ENCODE data around the gene PHC1.
A peak's percentile ranks its signal among the peaks of the same experiment; 100 is the strongest.

The PHC1 gene

DNA sequence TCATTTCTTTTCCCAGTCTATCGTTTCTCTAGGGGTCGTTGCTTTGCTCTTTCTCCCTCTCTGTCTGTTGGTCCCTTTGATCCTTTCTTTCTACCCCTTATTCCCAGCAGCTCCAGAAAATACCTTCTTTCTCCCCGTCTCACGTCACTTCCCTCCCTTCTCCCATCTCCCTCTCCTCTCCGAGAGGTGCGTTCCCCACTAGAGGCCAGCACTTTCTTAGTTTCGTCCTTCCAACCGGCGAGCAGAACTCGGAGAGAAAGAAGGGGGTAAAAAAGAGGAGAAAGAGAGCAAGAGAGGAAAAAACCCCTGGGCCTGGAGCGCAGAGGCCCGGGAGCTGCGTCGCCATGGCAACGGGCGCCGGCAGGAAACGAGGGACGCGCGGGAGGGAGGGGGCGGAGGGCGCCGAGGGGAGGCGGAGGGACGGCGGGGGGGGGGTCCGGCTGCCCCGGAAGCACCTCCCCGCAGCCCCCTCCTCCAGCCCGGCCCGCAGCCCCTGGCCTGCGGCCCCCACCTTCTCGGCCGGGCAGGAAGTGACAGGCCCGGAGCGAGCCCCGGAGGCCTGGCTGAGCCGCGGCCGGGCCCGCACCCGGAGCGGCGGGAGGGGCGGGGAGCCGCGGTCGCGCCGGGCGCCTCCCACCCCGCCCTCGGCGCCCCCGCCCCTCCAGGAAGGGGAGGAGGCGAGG, at the start of gene PHC1:
TSS of gene PHC1 (plus strand) at position 477 of the 683 bp plus-strand sequence. CDS start 3,169 bp downstream, outside the sequence.
- TF ChIP-seq POLR2A (IDR thresholded peaks at IDR 0.05; ENCODE audit: low read length): peak; percentile 12
- peak; percentile 75 to 79 for DNase-seq

- TF ChIP-seq POLR2A (IDR thresholded peaks at IDR 0.05; ENCODE audit: low read length) (no peak), GATA1 (IDR thresholded peaks at IDR 0.05; ENCODE audit: low read depth, low read length) (no peak)
- no peak for DNase-seq
Observed at GRCh38 chr12:8866429-8866828, 47.9 kb upstream of the PHC1 start.

DNA sequence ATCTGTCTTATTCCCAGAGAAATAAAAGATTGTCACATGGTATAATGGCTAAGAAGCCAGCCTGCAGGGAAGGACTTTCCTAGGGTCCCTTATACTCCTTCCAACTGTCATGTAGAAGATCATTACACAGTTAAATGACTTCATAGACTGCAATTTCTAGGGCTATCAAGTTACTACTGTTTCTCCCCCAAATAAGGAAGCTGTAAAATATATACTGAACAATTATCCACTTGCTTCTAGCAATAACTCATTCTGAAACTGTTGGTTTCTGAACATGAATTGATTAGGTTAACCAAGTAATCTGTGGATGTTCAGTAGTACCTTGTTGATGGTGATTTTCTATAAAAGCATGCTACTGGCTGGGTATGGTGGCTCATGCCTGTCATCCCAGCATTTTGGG, 47.3 kb upstream of the PHC1 start:
- no peak for TF ChIP-seq POLR2A (IDR thresholded peaks at IDR 0.05; ENCODE audit: low read length)
- TF ChIP-seq GATA1 (IDR thresholded peaks at IDR 0.05; ENCODE audit: low read depth, low read length): no peak
- DNase-seq: no peak

- TF ChIP-seq POLR2A (IDR thresholded peaks at IDR 0.05; ENCODE audit: low read length) (no peak), GATA1 (IDR thresholded peaks at IDR 0.05; ENCODE audit: low read depth, low read length) (no peak)
- DNase-seq: no peak
Observed at GRCh38 chr12:8867786-8868185, 46.5 kb upstream of the PHC1 start.

GRCh38 chr12:8870586-8870985, 43.7 kb upstream of the PHC1 start:
- TF ChIP-seq GATA1 (IDR thresholded peaks at IDR 0.05; ENCODE audit: low read depth, low read length) (no peak), POLR2A (IDR thresholded peaks at IDR 0.05; ENCODE audit: low read length) (no peak)
- peak in 1 of 2 experiments; percentile 29 for DNase-seq

- TF ChIP-seq POLR2A (IDR thresholded peaks at IDR 0.05; ENCODE audit: low read length) (no peak), GATA1 (IDR thresholded peaks at IDR 0.05; ENCODE audit: low read depth, low read length) (no peak)
- DNase-seq: no peak
Observed at GRCh38 chr12:8871068-8871467, 43.2 kb upstream of the PHC1 start.

GRCh38 chr12:8876887-8877286, 37.4 kb upstream of the PHC1 start:
- DNase-seq: no peak
- no peak for TF ChIP-seq GATA1 (IDR thresholded peaks at IDR 0.05; ENCODE audit: low read depth, low read length)
- no peak for TF ChIP-seq POLR2A (IDR thresholded peaks at IDR 0.05; ENCODE audit: low read length)

DNA sequence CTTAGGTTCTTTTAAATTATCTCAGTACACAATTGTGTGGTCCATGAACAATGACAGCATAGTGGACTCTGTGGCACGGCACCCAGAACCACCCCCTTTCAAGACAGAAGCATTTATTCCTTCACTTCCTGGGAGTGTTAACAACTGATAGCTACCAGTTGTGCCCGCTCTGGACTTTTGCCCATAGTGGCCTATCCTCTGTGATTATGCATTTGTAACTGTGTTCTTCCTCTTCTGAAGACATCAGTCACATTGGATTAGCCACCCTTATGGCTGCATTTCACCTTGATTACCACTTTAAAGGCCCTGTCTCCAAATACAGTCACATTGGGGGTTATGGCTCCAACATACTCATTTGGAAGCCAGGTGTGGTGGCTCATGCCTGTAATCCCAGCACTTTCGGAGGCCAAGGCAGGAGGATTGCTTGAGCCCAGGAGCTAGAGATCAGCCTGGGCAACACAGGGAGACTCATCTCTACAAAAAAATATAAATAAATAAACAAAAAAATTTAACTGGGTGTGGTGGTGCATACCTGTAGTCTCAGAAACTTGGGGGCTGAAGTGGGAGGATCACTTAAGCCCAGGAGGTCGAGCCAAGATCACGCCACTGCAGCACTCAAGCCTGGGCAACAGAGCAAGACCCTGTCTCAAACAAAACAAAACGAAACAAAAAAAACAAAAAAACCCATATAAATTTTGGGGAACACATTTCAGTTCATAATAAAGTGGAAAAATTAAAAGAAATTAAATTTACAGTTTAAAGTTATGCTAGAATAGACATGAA, 27.6 kb upstream of the PHC1 start:
- DNase-seq: peak; percentile 75 to 91
- TF ChIP-seq POLR2A (IDR thresholded peaks at IDR 0.05; ENCODE audit: low read length) (peak; percentile 73), GATA1 (IDR thresholded peaks at IDR 0.05; ENCODE audit: low read depth, low read length) (no peak)

- DNase-seq: peak; percentile 74 to 92
- TF ChIP-seq POLR2A (IDR thresholded peaks at IDR 0.05; ENCODE audit: low read length) (no peak), GATA1 (IDR thresholded peaks at IDR 0.05; ENCODE audit: low read depth, low read length) (peak; percentile 69)
Observed at GRCh38 chr12:8887285-8887715, 27.0 kb upstream of the PHC1 start.

- peak; percentile 68 to 76 for DNase-seq
- no peak for TF ChIP-seq GATA1 (IDR thresholded peaks at IDR 0.05; ENCODE audit: low read depth, low read length)
- no peak for TF ChIP-seq POLR2A (IDR thresholded peaks at IDR 0.05; ENCODE audit: low read length)
Observed at GRCh38 chr12:8890313-8891085, 23.8 kb upstream of the PHC1 start.

GRCh38 chr12:8891976-8892375, 22.3 kb upstream of the PHC1 start:
- no peak for TF ChIP-seq GATA1 (IDR thresholded peaks at IDR 0.05; ENCODE audit: low read depth, low read length)
- no peak for TF ChIP-seq POLR2A (IDR thresholded peaks at IDR 0.05; ENCODE audit: low read length)
- no peak for DNase-seq

DNA sequence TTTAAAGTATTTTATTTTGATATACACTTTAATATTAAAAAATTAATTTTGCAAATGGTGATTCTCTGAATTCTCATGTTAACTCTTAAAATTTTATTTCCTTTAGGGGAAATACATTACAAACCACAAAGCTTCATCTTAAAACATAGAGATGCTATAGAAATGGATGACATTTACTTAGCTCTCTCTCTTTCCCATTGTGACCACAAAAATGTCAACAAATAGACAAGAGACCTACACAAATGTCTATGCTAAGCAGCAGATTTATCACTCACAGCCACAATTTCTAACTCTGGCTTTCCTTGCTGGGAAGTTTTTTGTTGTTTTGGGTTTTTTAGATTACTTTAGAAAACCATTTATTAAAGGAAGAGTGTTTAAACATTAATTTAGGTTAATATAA, 19.9 kb upstream of the PHC1 start:
- no peak for DNase-seq
- TF ChIP-seq GATA1 (IDR thresholded peaks at IDR 0.05; ENCODE audit: low read depth, low read length): no peak
- no peak for TF ChIP-seq POLR2A (IDR thresholded peaks at IDR 0.05; ENCODE audit: low read length)

GRCh38 chr12:8894986-8895385, 19.3 kb upstream of the PHC1 start:
- TF ChIP-seq POLR2A (IDR thresholded peaks at IDR 0.05; ENCODE audit: low read length) (no peak), GATA1 (IDR thresholded peaks at IDR 0.05; ENCODE audit: low read depth, low read length) (no peak)
- DNase-seq: no peak

GRCh38 chr12:8897081-8897480, 17.2 kb upstream of the PHC1 start:
- no peak for TF ChIP-seq GATA1 (IDR thresholded peaks at IDR 0.05; ENCODE audit: low read depth, low read length)
- TF ChIP-seq POLR2A (IDR thresholded peaks at IDR 0.05; ENCODE audit: low read length): no peak

More at GRCh38 chr12:8897081-8897480, 17.2 kb upstream of the PHC1 start:
- DNase-seq: no peak
